ENCODE data around the gene ARGLU1. TPM values are rescaled to one million over a fixed set of nuclear protein-coding genes. Genes with fewer than 3 reads are reported as not detected.

ARGLU1 gene, protein sequence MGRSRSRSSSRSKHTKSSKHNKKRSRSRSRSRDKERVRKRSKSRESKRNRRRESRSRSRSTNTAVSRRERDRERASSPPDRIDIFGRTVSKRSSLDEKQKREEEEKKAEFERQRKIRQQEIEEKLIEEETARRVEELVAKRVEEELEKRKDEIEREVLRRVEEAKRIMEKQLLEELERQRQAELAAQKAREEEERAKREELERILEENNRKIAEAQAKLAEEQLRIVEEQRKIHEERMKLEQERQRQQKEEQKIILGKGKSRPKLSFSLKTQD
- total RNA-seq (10 to 100 TPM; 23.2 to 34.2 (median 27.1) TPM), polyA plus RNA-seq (10 to 100 TPM; 23.6 to 43.5 (median 23.8) TPM)
- long read RNA-seq, donor 1, full-length matches to known transcripts, result 31 of 38 reads
- long read RNA-seq, donor 1, partial matches to known transcripts, result 5 of 38 reads
- long read RNA-seq, donor 1, other reads (novel, unspliced or antisense), result 2 of 38 reads
- long read RNA-seq, donor 2, full-length matches to known transcripts, result 74 of 87 reads
- long read RNA-seq, donor 2, partial matches to known transcripts, result 13 of 87 reads
- long read RNA-seq, donor 2, other reads (novel, unspliced or antisense), result 0 of 87 reads

DNA sequence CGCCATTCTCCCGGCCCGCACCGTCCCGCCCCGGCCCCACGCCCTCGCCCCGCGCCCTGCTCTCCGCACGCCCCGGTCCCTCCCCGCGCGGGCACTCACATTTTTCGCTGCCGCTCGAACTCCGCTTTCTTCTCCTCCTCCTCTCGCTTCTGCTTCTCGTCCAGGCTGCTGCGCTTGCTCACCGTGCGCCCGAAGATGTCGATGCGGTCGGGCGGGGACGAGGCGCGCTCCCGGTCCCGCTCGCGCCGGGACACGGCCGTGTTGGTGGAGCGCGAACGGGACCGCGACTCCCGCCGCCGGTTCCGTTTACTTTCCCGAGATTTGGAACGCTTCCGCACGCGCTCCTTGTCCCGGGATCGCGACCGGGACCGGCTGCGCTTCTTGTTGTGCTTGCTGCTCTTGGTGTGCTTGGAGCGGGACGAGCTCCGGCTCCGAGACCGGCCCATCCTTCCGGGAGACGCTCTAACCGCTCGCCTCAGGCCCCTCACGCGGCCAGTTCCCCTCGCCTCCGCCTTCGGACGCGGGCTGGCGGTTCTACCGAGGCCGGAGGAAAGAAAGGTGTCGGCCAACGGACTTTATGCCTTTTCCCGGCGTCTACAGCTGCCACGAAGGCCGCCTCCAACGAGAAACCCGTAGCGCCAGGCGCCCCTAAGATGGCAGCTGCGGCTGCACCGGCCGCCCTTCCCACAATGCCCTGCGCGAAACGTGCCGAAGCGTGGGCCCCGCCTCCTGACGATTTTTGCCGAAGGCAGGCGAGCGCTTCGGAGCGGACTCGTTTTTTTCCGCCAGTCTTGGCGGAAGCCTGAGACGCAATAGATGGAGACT lies at the start of gene ARGLU1:
Gene ARGLU1 (minus strand): TSS at position 664 of the 825 bp plus-strand sequence. CDS start 218 bp downstream, at position 446.
- Histone ChIP-seq H3K36me3 (ENCODE audit: insufficient read depth in 1 of 2, low read depth in 1 of 2) (no peaks in the 10 kb centered on the region), H3K4me1 (peaks cover 46% of the 10 kb centered on the region), H3K4me3 (peak within 1 kb of the TSS; percentile 82), H3K27ac (peak within 1 kb of the TSS; percentile 87), H3K9me3 (no peaks in the 10 kb centered on the region), H3K27me3 (ENCODE audit: insufficient read depth in 3 of 3, low read length in 2 of 3) (no peaks in the 10 kb centered on the region)
- WGBS, 3 donors, result 0 to 1% (median 0%) methylated on average over 103 to 108 of the region's 108 CpGs
- peak; percentile 96 to 98 (median 96) for ATAC-seq
- DNase-seq, result peak; percentile 93 to 97
- TF ChIP-seq, protein P1, sequence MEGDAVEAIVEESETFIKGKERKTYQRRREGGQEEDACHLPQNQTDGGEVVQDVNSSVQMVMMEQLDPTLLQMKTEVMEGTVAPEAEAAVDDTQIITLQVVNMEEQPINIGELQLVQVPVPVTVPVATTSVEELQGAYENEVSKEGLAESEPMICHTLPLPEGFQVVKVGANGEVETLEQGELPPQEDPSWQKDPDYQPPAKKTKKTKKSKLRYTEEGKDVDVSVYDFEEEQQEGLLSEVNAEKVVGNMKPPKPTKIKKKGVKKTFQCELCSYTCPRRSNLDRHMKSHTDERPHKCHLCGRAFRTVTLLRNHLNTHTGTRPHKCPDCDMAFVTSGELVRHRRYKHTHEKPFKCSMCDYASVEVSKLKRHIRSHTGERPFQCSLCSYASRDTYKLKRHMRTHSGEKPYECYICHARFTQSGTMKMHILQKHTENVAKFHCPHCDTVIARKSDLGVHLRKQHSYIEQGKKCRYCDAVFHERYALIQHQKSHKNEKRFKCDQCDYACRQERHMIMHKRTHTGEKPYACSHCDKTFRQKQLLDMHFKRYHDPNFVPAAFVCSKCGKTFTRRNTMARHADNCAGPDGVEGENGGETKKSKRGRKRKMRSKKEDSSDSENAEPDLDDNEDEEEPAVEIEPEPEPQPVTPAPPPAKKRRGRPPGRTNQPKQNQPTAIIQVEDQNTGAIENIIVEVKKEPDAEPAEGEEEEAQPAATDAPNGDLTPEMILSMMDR (IDR thresholded peaks at IDR 0.05), result no peak
- intact Hi-C loops (cut with DNase I), result loop anchor here in 1 of 2 donors (5.0 kb wide), 1 partner anchor 50 kb away; no protein-coding TSS in a partner anchor

DNA sequence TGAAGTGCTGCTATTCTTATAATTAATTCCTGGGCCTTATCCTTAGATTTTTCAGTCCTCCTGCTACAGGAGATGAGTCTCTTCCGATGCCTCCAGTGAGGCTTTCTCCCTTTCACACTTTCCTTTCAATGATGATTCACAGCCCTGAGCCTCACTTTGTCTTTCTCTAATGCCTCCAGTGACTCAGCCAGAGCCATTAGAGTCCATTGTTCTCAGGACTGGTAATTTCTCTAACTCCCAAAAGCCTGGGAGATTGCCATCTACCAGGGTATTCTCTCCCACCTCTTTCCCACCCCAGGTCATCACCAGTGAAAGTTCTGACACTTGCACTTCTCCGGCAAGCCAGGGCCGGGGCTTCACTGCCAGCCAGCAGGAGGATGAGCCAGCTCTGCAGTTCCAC lies 49.6 kb upstream of the ARGLU1 start:
- DNase-seq, result no peak
- intact Hi-C loops (cut with DNase I), result loop anchor here in 1 of 2 donors (5.0 kb wide), 1 partner anchor 50 kb away; the partner anchor contains the start of gene ARGLU1

DNA sequence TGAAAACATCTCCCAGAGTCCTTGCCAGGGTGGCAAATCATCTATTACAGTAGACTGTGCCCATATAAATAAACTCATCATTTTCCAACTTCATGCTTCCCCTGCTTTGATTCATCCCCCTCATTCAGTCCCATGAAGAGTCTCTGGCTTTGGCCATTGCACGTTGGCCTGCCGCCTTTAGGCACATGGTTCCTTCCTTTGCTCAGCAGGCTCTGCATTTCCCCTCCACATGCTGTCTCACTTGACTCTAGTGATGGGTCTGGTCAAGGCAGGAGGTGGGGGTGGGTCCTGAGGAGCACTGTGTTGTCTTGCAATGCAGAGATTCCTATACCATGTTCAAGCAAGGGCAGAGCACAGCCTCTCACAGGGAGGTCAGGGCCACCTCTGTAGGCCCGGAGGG lies 48.8 kb upstream of the ARGLU1 start:
- TF ChIP-seq, protein P1 (IDR thresholded peaks at IDR 0.05), result no peak
- H3K9me3 ChIP-seq, result no peaks in the 10 kb centered on the region
- H3K4me3 ChIP-seq, result no peak overlapping the region
- ATAC-seq (no peak), DNase-seq (no peak)
- 82 to 90% (median 90%) methylated on average over 3 of the region's 3 CpGs for WGBS, 3 donors
- no peaks in the 10 kb centered on the region for H3K4me1 ChIP-seq
- H3K27ac ChIP-seq, result no peak overlapping the region
- H3K36me3 ChIP-seq (ENCODE audit: insufficient read depth in 1 of 2, low read depth in 1 of 2), result no peaks in the 10 kb centered on the region
- H3K27me3 ChIP-seq (ENCODE audit: insufficient read depth in 3 of 3, low read length in 2 of 3), result no peaks in the 10 kb centered on the region
- intact Hi-C loops (cut with DNase I), result loop anchor here in 1 of 2 donors (5.0 kb wide), 1 partner anchor 49 kb away; the partner anchor contains the start of gene ARGLU1

More for the DNA sequence above, 49.6 kb upstream of the ARGLU1 start:
- H3K9me3 ChIP-seq, result no peaks in the 10 kb centered on the region
- no peaks in the 10 kb centered on the region for H3K27me3 ChIP-seq (ENCODE audit: insufficient read depth in 3 of 3, low read length in 2 of 3)
- WGBS, 3 donors, result 74 to 79% (median 77%) methylated on average over 3 of the region's 3 CpGs
- no peaks in the 10 kb centered on the region for H3K4me1 ChIP-seq
- no peak overlapping the region for H3K27ac ChIP-seq
- H3K36me3 ChIP-seq (ENCODE audit: insufficient read depth in 1 of 2, low read depth in 1 of 2), result no peaks in the 10 kb centered on the region
- TF ChIP-seq, protein P1 (IDR thresholded peaks at IDR 0.05), result no peak
- no peak overlapping the region for H3K4me3 ChIP-seq
- ATAC-seq, result no peak

DNA sequence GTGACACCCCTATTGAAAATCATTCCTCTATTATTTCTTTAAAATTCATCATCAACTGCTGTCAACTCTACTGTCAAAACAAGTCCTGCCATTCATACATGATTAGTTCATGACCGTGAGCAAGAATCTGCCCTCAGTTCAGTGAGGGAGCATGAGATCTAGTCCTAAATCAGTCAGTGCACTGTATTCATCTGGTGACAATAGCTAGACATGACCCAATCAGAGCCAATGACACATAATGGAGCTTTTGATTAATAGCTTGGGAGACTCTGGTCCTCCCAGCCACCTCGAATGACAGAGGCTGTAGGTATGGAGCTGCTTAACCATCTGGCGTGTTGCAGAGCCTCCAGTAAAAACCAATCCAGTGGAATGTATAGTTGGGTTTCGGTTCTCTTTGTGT lies 46.9 kb upstream of the ARGLU1 start:
- H3K9me3 ChIP-seq, result no peaks in the 10 kb centered on the region
- H3K27ac ChIP-seq, result no peak overlapping the region
- TF ChIP-seq, protein P1 (IDR thresholded peaks at IDR 0.05), result no peak
- no peaks in the 10 kb centered on the region for H3K27me3 ChIP-seq (ENCODE audit: insufficient read depth in 3 of 3, low read length in 2 of 3)
- 83 to 90% (median 87%) methylated on average over 4 of the region's 4 CpGs for WGBS, 3 donors
- H3K36me3 ChIP-seq (ENCODE audit: insufficient read depth in 1 of 2, low read depth in 1 of 2), result no peaks in the 10 kb centered on the region
- intact Hi-C loops (cut with DNase I), result loop anchor here in 1 of 2 donors (5.0 kb wide), 1 partner anchor 48 kb away; the partner anchor contains the start of gene ARGLU1
- no peaks in the 10 kb centered on the region for H3K4me1 ChIP-seq
- H3K4me3 ChIP-seq, result no peak overlapping the region
- no peak for ATAC-seq
- no peak for DNase-seq

All from psoas muscle (tissue), 8 donors.